Choroid plexus epithelial cell (primary cell): ENCODE measurements around the gene MRPL52.

Experiments used
- DNase-seq: peaks from one replicate; pipeline ENCODE4 v3.0.0-alpha.2; 2010; ENCODE audit warnings: low read depth
- H3K4me3 ChIP-seq: 2 replicates; pipeline ENCODE4 v1.5.1; 2011; ENCODE audit warnings: low read depth, mild to moderate bottlenecking, control low read depth, low read length, moderate library complexity
- CTCF ChIP-seq: conservative IDR thresholded peaks from 2 replicates; pipeline ENCODE4 v1.5.1; 2011; ENCODE audit warnings: low read depth, mild to moderate bottlenecking, control low read depth, inconsistent platforms, low read length, moderate library complexity

The MRPL52 gene

DNA sequence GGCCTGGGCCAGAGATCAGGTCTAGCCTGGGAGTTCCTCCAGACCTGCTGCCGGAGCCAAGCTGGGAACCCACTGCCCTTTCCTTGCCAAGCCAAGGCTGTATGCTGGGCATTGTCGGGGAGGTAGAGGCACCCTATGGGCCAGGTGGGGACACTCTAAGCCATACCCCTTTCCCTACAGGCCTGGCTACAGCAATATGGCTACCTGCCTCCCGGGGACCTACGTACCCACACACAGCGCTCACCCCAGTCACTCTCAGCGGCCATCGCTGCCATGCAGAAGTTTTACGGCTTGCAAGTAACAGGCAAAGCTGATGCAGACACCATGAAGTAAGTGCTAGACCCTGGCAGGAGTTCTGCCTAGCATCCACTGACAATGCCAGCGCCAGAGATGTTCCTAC, 11.6 kb downstream of the MRPL52 start:
- H3K4me3 ChIP-seq: no peak overlapping the region
- TF ChIP-seq CTCF: no peak
- no peak for DNase-seq

DNA sequence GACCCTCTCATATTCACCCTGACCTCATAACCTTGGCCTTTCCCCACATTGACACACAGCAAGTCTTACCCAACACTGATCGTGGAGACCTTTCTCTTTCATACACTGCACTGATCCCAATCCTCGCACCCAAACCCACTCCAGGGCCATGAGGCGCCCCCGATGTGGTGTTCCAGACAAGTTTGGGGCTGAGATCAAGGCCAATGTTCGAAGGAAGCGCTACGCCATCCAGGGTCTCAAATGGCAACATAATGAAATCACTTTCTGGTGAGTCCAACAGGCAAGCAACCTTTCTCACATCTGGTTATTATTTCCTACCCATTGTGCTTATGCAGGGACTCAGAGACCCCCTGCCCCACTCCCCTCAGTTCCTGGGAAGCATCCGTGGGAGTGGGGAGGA, 12.1 kb downstream of the MRPL52 start:
- DNase-seq: no peak
- H3K4me3 ChIP-seq: no peak overlapping the region
- no peak for TF ChIP-seq CTCF

- TF ChIP-seq CTCF: no peak
- H3K4me3 ChIP-seq: no peak overlapping the region
- DNase-seq: no peak
These were observed 12.8 kb downstream of the MRPL52 start for GRCh38 chr14:22842211-22843122.

DNA sequence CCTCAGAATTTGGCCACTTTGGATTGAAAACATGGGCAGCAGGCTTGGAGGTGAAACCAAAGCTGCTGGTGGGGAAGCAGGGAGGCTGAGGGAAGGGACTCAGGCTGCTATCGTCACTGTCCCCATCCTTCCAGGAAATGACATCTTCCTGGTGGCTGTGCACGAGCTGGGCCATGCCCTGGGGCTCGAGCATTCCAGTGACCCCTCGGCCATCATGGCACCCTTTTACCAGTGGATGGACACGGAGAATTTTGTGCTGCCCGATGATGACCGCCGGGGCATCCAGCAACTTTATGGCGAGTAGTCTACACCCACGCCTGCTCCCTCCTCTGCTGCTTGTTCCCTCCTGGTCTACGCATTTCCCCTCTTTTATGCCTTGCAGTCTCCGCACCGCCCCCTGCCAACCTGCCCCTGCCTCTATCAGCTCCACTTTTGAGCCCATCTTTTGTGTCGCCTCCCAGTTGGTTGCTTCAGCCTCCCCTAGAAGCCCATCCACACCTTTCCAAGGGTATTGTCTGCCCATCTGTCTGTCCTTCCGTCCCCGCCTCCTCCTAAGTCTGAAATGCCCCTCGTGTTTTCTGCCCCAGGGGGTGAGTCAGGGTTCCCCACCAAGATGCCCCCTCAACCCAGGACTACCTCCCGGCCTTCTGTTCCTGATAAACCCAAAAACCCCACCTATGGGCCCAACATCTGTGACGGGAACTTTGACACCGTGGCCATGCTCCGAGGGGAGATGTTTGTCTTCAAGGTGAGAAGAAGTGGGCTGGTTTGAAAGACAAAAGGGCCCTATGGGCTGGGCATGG, 13.6 kb downstream of the MRPL52 start:
- TF ChIP-seq CTCF: no peak
- DNase-seq: no peak
- H3K4me3 ChIP-seq: no peak overlapping the region

DNA sequence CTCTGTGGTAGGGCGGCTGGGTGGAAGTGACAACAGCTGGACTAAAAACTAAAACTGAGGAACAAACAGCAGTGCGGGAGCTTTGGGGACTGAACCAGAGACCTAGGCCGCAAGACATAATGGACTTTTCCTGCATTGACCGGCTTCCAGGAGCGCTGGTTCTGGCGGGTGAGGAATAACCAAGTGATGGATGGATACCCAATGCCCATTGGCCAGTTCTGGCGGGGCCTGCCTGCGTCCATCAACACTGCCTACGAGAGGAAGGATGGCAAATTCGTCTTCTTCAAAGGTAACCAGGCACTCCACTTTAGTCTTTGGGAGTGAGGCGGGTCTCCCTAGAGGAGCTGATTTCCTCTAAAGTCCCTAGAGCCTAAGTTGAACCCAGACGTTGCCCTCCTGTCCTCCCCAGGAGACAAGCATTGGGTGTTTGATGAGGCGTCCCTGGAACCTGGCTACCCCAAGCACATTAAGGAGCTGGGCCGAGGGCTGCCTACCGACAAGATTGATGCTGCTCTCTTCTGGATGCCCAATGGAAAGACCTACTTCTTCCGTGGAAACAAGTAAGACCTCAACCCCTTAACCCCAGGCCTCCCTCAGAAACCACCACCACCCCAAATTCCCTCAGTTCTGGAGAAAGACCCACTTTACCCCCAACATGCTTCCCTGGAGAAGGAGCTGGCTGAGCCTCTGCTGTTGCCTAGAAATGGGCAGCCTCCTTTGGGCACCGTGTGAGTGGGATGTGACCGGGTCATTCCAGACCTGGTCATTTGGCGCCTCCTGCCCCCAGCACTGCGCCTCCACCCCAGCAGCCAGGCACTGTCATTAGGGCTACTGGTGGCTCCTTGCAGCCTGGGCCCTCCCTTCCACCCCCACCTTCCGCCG, 14.8 kb downstream of the MRPL52 start:
- no peak for DNase-seq
- H3K4me3 ChIP-seq: no peak overlapping the region
- no peak for TF ChIP-seq CTCF

GRCh38 chr14:22845103-22845394, 15.4 kb downstream of the MRPL52 start:
- no peak overlapping the region for H3K4me3 ChIP-seq
- DNase-seq: no peak
- no peak for TF ChIP-seq CTCF
